Lung (tissue), 12 donors: ENCODE data around the gene BAG5. TPM values are rescaled to one million over a fixed set of nuclear protein-coding genes. Genes with fewer than 3 reads are reported as not detected.
A peak's percentile ranks its signal among the peaks of the same experiment; 100 is the strongest.
"Not testable (repeated sequence)": the region's sequence is repeated elsewhere in the genome, so short reads cannot be mapped to it uniquely, and the experiment has no call there.

Source experiments
- ATAC-seq: fragments of 200-7000 bp; cut with Tn5 transposase; one replicate; pipeline ENCODE4 v1.9.1; 2020; ENCODE audit warnings: moderate number of reproducible peaks; ENCODE audit not compliant: insufficient read depth, low FRiP score
- DNase-seq, 3 donors: peaks; one replicate each; pipeline ENCODE4 v3.0.0-alpha.2; 2013 to 2017
- H3K27ac ChIP-seq, 2 donors: one replicate each; pipeline ENCODE4 v1.5.1; 2013; ENCODE audit warnings: mild to moderate bottlenecking in 2 of 2, moderate library complexity in 2 of 2, control low read depth in 1 of 2, inconsistent platforms in 1 of 2, low read depth in 1 of 2, low read length in 1 of 2
- H3K27me3 ChIP-seq, 3 donors: one replicate each; pipeline ENCODE4 v1.5.1; 2013; ENCODE audit warnings: low read length in 2 of 3; ENCODE audit not compliant: control insufficient read depth in 3 of 3, insufficient read depth in 3 of 3
- H3K36me3 ChIP-seq, 4 donors: one replicate each; pipeline ENCODE4 v1.5.1; 2013; ENCODE audit warnings: low read length in 4 of 4, mild to moderate bottlenecking in 1 of 4, moderate library complexity in 1 of 4; ENCODE audit not compliant: control insufficient read depth in 4 of 4, insufficient read depth in 4 of 4
- H3K4me1 ChIP-seq, 5 donors: one replicate each; pipeline ENCODE4 v1.5.1; 2013; ENCODE audit warnings: low read length in 5 of 5, mild to moderate bottlenecking in 2 of 5, moderate library complexity in 1 of 5; ENCODE audit not compliant: control insufficient read depth in 5 of 5, insufficient read depth in 5 of 5
- H3K4me3 ChIP-seq: one replicate; pipeline ENCODE4 v1.5.1; 2013; ENCODE audit warnings: mild to moderate bottlenecking, control low read depth, moderate library complexity
- H3K9ac ChIP-seq, 2 donors: one replicate each; pipeline ENCODE4 v1.5.1; 2013; ENCODE audit warnings: low read length in 2 of 2, control low read depth in 1 of 2; ENCODE audit not compliant: insufficient read depth in 1 of 2
- H3K9me3 ChIP-seq, 4 donors: one replicate each; pipeline ENCODE4 v1.5.1; 2013; ENCODE audit warnings: low read length in 3 of 4, mild to moderate bottlenecking in 1 of 4, moderate library complexity in 1 of 4; ENCODE audit not compliant: control insufficient read depth in 4 of 4, insufficient read depth in 3 of 4
- WGBS, 2 donors: extraction: QIAGEN DNeasy Blood & Tissue Kit; methylation state at CpG; one replicate each; pipeline ENCODE4 v1.1.7; 2013; 5-methylcytosine and 5-hydroxymethylcytosine counted together
- polyA plus RNA-seq, 2 donors: library from polyadenylated mRNA; stranded (reverse); fragments of 200-250 nt; gene quantifications; one replicate each; pipeline ENCODE4 v1.2.1, GENCODE V29; 2013
- total RNA-seq, 2 donors: library from RNA; depleted of rRNA in 1 of 2; stranded (reverse); fragments of >200 nt in 1 of 2; gene quantifications; one replicate each; pipeline ENCODE4 v1.2.1, GENCODE V29; 2014 to 2021
- TF ChIP-seq, protein P1 (sequence below): IDR thresholded peaks from 2 replicates; pipeline ENCODE4 v1.5.1; 2012; ENCODE audit warnings: mild to moderate bottlenecking; ENCODE audit errors: control extremely low read depth, extremely low read depth
- donor health status: control.
- donor health status: control.
- donor health status: Bipolar disorder and iron deficiency.
- donor health status: healthy.
- donor health status: DM: yes; HTN: yes; CAD: no.

Gene BAG5
- total and polyA plus RNA-seq, 4 donors, result 8.7 to 26.0 (median 18.5) TPM

DNA sequence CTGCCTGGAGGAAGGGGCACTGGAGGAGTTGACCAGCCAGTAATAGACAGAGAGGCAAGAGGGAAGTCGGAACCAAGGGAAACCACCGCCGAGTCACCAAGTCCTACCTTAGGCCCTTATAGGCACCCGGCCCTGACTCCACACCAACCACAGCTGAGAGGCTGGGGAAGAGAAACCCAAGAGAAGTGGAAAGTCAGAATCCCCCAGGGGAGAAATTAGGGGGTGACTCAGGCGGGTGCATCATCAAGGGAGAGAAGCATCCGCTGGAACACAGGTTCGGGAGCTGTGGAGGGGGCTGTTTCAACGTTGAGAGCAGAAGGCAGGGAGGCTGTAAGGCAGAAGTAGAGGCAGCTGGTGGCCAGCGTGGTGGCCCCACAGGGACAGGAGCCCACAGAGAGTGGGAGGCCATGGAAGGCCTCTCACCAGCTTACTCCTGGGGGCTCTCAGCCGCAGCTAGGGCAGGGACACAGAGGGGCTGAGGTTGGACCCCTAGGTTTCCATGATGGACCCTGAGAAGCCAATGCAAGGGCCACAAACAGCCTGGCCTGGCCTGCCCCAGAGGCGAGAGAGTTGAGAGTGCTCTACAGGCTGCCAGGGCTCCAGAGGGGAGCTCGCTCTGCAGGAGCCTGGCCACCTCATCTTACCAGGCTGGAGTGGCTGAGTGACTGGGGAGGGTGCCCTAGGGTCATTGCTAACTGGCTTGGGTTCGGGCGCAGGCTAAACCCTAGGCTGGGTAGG lies 34.9 kb downstream of the BAG5 start:
- 73 to 75% methylated on average over 14 of the region's 14 CpGs for WGBS, 2 donors
- TF ChIP-seq, protein P1, sequence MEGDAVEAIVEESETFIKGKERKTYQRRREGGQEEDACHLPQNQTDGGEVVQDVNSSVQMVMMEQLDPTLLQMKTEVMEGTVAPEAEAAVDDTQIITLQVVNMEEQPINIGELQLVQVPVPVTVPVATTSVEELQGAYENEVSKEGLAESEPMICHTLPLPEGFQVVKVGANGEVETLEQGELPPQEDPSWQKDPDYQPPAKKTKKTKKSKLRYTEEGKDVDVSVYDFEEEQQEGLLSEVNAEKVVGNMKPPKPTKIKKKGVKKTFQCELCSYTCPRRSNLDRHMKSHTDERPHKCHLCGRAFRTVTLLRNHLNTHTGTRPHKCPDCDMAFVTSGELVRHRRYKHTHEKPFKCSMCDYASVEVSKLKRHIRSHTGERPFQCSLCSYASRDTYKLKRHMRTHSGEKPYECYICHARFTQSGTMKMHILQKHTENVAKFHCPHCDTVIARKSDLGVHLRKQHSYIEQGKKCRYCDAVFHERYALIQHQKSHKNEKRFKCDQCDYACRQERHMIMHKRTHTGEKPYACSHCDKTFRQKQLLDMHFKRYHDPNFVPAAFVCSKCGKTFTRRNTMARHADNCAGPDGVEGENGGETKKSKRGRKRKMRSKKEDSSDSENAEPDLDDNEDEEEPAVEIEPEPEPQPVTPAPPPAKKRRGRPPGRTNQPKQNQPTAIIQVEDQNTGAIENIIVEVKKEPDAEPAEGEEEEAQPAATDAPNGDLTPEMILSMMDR, result no peak
- Histone ChIP-seq H3K27ac (peak overlapping the region; percentile 87 to 96), H3K36me3 (peaks cover 0 to 14% (median 3%) of the 10 kb centered on the region in 4 donors), H3K9ac (no peak overlapping the region), H3K9me3 (no peaks in the 10 kb centered on the region), H3K4me3 (no peak overlapping the region), H3K27me3 (no peaks in the 10 kb centered on the region), H3K4me1 (peaks cover 0 to 48% (median 14%) of the 10 kb centered on the region in 5 donors)
- DNase-seq (no peak), ATAC-seq (no peak)

DNA sequence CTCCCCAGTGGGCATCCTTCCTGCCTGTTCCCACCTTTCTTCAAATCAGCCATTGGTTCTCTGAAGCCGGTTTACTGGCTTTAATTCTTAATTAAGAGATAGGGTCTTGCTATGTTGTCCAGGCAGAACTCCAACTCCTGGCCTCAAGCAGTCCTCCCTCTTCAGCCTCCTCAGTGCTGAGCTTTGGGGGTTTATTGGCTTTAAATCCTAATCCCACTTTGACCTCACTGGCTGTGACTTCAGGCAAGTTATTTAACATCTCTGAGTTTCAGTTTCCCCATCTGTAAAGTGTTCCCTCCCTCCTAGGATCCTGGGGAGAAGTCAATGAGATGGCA lies 35.6 kb downstream of the BAG5 start:
- no peak for DNase-seq
- Histone ChIP-seq H3K36me3 (peaks cover 0 to 7% (median 1%) of the 10 kb centered on the region in 4 donors), H3K4me3 (no peak overlapping the region), H3K27ac (peak overlapping the region in 1 of 2 donors; percentile 87), H3K4me1 (peaks cover 0 to 48% (median 17%) of the 10 kb centered on the region in 5 donors), H3K9ac (no peak overlapping the region), H3K9me3 (no peaks in the 10 kb centered on the region), H3K27me3 (no peaks in the 10 kb centered on the region)
- TF ChIP-seq, protein P1, result no peak
- 80 to 88% methylated on average over 1 of the region's 1 CpG for WGBS, 2 donors
- ATAC-seq, result no peak

DNA sequence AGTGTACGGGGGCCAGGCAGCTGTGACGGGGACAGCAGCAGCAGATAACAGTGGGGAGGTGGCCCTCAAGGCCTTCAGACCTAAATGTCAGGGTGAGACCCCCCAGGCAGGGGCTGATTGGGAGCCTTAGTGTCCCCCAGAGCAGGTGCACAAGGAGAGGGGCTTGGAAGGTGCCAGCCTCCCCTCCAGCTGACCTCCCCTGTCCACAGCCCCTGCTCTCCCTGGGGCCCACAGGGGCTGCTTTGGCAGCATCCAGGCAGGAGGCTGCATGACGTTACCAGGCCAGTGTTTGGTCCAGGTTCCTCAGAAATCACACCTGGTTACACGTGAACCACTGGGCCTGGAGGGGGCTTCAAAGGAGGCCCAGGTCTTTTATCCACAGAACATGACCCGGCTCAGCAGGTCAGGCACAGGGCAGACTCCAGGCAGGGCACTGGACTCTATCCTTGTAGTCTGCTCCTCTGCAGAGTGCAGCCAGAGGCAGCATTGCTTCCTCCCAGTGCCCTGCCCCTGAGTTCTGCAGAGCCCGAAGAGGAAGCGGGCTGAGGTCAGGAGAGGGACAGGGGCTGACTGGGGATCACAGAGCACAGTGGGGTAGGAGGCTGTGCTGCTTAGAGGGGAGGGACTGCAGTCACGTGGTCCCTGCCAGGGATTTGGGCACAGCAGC lies 36.1 kb downstream of the BAG5 start:
- WGBS, 2 donors, result 59 to 65% methylated on average over 8 of the region's 8 CpGs
- peak overlapping the region in 1 of 2 donors; percentile 34 for H3K27ac ChIP-seq

DNA sequence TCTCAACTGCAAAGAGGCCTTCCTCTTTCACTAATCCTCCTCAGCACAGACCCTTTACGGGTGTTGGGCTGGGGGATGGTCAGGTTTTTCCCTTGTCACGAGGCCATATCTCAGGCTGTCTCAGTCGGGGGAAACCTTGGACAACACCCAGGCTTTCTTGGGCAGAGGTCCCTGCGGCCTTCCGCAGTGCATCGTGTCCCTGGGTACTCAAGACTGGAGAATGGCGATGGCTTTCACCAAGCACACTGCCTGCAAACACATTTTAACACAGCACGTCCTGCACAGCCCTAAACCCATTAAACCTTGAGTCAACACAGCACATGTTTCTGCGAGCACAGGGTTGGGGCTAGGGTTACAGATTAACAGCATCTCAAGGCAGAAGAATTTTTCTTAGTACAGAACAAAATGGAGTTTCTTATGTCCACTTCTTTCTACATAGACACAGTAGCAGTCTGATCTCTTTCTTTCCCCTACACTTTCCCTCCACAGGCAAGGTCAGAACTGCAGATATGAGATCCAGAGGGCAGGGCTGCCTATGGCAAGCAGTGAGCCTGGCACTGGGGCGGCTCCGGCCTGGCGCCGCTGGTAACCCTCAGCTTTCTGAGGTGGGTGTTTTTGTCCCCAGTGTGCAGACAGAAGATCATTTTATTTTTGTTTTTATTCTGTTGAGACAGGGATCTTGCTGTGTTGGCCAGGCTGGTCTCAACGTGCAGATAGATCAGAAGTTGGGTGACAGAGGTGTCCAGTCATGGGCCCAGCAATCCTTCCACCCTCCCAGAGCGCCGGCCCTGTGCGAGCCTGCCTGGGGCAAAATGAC lies 36.8 kb downstream of the BAG5 start:
- not testable (repeated sequence) for H3K36me3 ChIP-seq, H3K27me3 ChIP-seq, H3K9me3 ChIP-seq, H3K9ac ChIP-seq, H3K4me3 ChIP-seq, ATAC-seq
- Histone ChIP-seq H3K4me1 (peaks cover 0 to 51% (median 17%) of the 10 kb centered on the region in 5 donors), H3K27ac (peak overlapping the region in 1 of 2 donors; percentile 34)
- peak; percentile 60 to 77 (median 69) for DNase-seq
- WGBS, 2 donors, result 68 to 77% methylated on average over 17 of the region's 17 CpGs

More for the DNA sequence above, 36.1 kb downstream of the BAG5 start:
- Histone ChIP-seq H3K9me3 (no peaks in the 10 kb centered on the region), H3K4me1 (peaks cover 0 to 48% (median 17%) of the 10 kb centered on the region in 5 donors), H3K27me3 (no peaks in the 10 kb centered on the region), H3K4me3 (no peak overlapping the region), H3K36me3 (peaks cover 0 to 4% (median 1%) of the 10 kb centered on the region in 4 donors), H3K9ac (no peak overlapping the region)
- ATAC-seq (no peak), DNase-seq (no peak)
- TF ChIP-seq, protein P1, result no peak
